ENCODE results near the gene ELF2.
"Not testable (repeated sequence)": the region's sequence is repeated elsewhere in the genome, so short reads cannot be mapped to it uniquely, and the experiment has no call there.

Gene ELF2

DNA sequence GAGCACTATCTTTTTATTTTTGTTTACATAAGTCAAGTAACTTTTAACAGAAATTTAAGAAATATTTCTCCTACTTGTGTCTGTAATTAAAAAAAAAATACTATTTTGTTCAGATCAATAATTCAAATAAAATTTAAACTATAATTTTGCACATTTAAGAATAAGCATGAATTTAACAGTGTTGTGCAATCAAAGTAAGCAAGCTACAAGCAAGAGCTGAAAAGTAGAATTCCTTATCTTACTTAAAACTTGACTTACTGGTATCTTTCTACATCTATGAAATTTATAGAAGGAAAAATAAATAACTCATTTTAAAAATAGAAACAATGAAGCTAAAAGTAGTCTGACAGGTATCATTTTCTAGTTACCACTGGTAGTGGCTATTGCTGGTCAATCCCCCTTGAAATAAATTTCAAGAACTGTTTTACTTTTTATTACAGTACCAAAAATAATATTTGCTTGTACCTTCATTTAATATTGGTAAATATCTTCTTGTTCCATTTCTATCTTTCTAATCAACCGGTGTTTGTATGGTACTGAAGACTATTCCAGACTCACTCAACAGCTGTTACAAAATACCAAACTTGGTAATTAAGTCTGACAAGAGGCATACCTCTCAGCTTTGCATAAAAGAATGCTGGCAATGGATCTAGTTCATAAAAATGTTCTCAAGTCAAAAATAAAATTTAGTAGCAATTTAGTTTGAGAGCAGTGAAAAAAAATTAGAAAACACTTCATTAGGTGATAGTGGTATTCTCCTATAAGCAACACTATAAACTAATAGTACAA lies 99.3 kb downstream of the ELF2 start:
- DNase-seq (ENCODE audit: low spot score), result no peak

DNA sequence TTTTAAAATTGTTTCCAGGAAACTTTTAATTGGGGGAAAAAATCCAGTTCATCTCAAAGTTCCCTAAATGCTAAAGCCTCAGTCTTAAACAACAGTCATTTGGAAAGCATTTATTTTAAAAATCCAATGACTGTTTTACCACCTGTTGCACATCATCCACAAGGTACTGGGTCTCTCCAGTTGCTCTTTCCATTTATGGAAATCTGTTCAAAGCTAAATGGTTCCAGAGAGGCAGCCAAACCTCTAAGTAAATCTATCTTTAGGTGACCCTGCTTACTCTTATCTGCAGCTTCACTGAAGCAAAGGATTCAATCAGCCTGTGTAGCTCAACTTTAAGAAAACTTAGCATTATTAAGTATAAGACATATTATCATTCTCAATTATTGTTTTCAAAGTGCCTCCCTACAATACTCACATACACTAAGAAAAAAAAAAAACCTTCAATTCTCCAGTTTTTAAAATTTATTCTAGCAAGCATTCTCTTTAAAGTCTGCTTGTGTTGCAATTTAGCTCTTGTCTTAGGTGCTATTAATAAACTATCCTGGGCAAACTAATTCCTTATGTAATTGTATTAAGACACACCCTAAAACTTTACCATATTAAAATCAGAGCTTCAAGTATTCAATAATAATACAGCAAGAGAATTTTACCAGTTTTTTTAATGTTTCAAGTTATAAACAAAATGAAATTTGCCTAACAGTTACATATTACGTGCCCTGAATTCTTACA lies 100.8 kb downstream of the ELF2 start:
- no peak for DNase-seq (ENCODE audit: low spot score)

- no peak for DNase-seq (ENCODE audit: low spot score)
Measured at GRCh38 chr4:139060591-139060990, 116.4 kb downstream of the ELF2 start.

DNA sequence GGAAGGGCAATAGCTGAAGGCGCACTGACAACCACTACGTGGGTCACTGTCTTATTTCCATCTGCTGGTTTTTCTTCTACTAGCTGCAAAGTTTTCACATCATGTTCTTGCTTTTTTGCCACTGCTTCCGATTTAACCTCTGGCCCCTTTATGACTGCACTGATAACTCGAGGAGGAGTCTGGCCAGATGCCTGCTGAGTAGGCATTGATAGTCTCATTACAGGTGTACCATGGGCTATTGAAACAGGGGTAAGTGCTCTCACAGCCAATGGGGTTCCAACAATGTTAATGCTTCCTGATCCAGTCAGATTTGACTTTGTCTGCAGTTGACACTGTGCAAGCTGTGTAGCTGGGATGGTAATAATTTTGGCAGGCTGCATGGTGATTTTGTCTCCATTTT lies 118.0 kb downstream of the ELF2 start:
- DNase-seq (ENCODE audit: low spot score), result not testable (repeated sequence)

- no peak for DNase-seq (ENCODE audit: low spot score)
Measured at GRCh38 chr4:139054791-139055505, 122.1 kb downstream of the ELF2 start.

- no peak for DNase-seq (ENCODE audit: low spot score)
Measured at GRCh38 chr4:139053909-139054308, 123.1 kb downstream of the ELF2 start.

- DNase-seq (ENCODE audit: low spot score), result no peak
Measured at GRCh38 chr4:139050446-139050845, 126.6 kb downstream of the ELF2 start.

GRCh38 chr4:139048026-139048425 lies 129.0 kb downstream of the ELF2 start:
- no peak for DNase-seq (ENCODE audit: low spot score)

- DNase-seq (ENCODE audit: low spot score), result no peak
Measured at GRCh38 chr4:139044291-139044690, 132.7 kb downstream of the ELF2 start.

- no peak for DNase-seq (ENCODE audit: low spot score)
Measured at GRCh38 chr4:139042981-139043460, 134.0 kb downstream of the ELF2 start.

DNA sequence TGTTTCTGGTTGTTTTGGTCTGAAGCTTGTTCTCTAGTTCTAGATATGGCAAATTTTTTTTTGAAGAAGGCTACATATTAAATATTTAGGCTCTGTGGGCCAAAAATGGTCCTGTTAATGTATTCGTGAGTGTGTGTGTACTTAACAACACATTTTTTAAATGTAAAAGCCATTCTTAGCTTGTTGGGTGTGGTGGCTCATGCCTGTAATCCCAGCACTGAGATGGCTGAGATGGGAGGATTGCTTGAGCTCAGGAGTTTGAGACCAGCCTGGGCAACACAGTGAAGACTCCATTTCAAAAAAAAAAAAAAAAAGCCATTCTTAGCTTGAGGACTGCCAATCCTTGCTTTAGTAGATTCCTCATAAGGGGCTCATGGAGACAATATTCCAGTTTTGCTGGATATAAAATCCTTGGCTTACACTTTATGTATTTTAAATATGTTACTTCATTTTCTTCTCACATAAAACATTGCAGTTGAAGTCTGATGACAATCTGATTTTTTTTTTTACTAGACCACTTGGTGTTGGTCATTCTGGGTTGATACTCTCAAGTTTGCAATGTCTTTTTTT lies 138.1 kb downstream of the ELF2 start:
- no peak for DNase-seq (ENCODE audit: low spot score)

DNA sequence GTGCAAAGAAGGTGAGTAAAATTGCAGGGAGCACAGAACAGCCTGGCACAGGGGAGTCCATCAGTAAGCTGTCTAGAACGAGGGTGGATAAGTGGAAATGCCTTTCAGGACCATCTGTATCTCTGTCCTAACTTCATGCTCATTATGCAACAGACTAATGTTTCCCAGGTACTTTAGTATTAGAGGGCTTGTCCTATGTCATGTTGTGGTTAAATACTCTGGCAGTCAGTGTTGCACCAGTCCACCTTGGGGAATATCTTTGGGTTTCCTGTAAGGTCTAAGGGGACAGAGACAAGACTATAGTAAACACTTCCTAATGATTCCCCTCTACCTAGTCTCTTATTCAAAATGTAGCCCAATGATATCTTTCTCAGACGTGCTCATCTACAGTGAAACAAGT lies 140.1 kb downstream of the ELF2 start:
- DNase-seq (ENCODE audit: low spot score), result no peak

DNA sequence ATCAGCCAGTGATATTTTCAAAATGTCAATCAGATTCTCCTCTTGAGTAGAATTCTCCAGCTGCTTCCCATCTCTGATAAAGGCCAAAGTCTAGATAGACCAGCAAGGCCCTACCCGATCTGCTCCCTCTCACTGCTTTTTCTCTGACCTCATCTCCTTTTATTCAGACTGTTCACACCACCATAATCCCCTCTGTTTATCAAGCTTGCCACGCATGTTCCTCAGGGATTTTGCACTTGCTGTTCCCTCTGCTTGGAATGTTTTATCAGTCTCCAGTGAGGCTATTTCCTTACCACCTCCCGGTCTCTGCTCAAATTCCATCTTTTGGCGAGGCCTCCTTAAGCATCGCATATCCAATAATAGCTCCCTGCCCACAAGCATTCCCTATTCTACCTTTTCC lies 141.4 kb downstream of the ELF2 start:
- DNase-seq (ENCODE audit: low spot score), result no peak

DNA sequence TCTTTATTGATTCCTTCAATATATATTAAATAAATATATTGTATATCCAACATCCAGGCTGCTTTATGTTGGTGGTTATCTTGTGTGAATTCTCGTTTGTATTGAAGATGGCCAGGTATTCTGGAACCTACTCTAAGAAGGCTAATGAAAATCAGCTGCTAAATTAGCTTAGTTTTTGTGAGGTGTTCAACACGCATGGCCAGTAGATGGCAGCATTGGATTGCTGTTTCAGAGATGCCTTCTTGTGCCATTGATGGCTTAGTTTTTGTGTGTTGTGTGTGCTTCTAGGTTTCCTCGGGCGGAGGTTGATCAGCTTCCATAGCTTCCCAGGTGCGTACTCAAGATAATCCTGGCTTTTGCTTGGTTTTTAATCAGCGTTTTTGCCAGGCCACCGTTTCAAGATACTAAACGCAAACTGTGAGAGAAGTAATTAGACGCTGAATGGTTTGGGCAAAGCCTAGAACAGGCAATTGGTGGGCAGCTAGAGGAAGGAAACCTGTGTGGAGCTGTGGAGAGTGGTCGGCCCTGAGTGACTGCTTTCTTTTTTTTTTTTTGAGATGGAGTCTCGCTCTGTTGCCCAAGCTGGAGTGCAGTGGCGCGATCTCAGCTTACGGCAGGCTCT lies 146.3 kb downstream of the ELF2 start:
- peak; percentile 90 for DNase-seq (ENCODE audit: low spot score)

GRCh38 chr4:139029866-139030363 lies 147.1 kb downstream of the ELF2 start:
- DNase-seq (ENCODE audit: low spot score), result not testable (repeated sequence)

- no peak for DNase-seq (ENCODE audit: low spot score)
Measured at GRCh38 chr4:139028191-139028661, 148.8 kb downstream of the ELF2 start.

DNA sequence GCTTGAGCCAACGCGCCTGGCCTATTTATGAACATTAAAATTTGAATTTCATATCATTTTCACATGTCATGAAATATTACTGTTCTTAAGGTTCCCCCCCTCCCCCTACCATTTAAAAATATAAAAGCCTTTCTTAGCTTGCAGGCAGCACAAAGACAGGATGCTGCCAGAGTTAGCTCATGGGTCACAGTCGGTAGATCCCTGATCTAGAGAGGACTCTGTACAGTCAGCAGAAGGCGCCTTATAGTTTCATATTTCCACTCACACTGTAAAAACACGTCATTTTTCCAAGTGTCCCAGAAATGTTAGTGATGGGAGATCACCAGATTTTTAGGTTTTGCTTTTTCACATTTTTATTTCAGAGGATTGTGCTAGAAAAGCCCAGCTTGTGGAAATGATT lies 149.2 kb downstream of the ELF2 start:
- no peak for DNase-seq (ENCODE audit: low spot score)

GRCh38 chr4:139025841-139026240 lies 151.2 kb downstream of the ELF2 start:
- no peak for DNase-seq (ENCODE audit: low spot score)

DNA sequence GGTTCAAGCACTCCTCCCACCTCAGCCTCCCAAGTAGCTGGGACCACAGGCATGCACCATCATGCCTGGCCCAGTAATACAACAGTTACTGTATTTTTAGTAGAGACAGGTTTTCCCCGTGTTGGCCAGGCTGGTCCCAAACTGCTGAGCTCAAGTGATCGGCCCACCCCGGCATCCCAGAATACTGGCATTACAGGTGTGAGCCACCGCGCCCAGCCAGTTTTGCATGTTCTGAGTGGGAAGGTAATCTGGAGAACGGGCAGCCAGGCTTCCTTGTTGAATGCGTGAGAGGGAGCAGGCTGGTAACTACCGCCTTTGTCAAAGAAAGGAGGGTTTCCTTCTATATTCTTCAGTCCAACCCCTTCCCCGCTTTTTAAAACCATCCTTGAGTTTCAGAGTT lies 152.3 kb downstream of the ELF2 start:
- DNase-seq (ENCODE audit: low spot score), result no peak

- no peak for DNase-seq (ENCODE audit: low spot score)
Measured at GRCh38 chr4:139022835-139023234, 154.2 kb downstream of the ELF2 start.

GRCh38 chr4:139021071-139021470 lies 155.9 kb downstream of the ELF2 start:
- DNase-seq (ENCODE audit: low spot score), result not testable (repeated sequence)

DNA sequence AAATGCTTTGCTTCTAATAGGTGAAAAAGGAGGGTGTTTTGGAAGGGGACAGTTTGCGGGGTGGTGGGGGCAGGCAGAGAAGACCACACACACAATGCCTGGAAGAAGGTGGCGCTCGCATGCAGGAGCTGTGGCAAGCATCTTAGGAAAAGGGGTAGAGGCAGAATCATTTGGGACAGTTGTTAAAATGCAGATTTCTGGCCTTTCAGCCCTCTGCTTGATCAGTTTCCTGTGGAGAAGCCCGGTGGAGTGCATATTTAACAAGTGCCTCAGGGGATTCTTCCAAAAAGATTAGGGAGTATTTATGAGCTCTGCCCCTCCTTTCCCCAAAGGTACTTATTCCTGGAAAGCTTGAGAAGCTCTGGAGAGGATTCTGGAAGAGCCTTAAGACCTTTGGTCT lies 156.6 kb downstream of the ELF2 start:
- DNase-seq (ENCODE audit: low spot score), result no peak

All from NAMALWA (cell line).